ENCODE measurements around the gene MAGEH1.
"Not testable (repeated sequence)": the region's sequence is repeated elsewhere in the genome, so short reads cannot be mapped to it uniquely, and the experiment has no call there.

Gene MAGEH1, protein sequence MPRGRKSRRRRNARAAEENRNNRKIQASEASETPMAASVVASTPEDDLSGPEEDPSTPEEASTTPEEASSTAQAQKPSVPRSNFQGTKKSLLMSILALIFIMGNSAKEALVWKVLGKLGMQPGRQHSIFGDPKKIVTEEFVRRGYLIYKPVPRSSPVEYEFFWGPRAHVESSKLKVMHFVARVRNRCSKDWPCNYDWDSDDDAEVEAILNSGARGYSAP

DNA sequence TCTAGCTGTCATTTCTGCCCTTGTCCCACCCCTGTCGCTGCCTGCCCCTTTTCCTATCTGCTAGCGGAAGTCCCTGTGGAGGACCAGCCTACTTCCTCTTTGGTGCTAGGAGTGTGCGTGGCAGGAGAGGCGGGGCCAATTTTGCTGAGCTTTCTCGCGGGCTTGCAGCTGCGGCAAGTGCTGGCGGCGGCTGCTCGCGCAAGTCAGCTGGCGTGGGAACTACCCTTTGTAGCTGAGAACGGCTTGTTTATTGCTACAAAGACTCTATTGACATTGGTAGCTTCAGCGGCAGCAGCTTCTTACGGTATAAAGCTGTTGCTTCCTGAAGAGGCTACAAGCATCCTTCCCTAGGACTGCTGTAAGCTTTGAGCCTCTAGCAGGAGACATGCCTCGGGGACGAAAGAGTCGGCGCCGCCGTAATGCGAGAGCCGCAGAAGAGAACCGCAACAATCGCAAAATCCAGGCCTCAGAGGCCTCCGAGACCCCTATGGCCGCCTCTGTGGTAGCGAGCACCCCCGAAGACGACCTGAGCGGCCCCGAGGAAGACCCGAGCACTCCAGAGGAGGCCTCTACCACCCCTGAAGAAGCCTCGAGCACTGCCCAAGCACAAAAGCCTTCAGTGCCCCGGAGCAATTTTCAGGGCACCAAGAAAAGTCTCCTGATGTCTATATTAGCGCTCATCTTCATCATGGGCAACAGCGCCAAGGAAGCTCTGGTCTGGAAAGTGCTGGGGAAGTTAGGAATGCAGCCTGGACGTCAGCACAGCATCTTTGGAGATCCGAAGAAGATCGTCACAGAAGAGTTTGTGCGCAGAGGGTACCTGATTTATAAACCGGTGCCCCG, at the start of gene MAGEH1:
MAGEH1 (plus strand) TSS at position 138 of the 843 bp plus-strand sequence; CDS start at position 386, 248 bp downstream.
- peak; percentile 84 for DNase-seq

DNA sequence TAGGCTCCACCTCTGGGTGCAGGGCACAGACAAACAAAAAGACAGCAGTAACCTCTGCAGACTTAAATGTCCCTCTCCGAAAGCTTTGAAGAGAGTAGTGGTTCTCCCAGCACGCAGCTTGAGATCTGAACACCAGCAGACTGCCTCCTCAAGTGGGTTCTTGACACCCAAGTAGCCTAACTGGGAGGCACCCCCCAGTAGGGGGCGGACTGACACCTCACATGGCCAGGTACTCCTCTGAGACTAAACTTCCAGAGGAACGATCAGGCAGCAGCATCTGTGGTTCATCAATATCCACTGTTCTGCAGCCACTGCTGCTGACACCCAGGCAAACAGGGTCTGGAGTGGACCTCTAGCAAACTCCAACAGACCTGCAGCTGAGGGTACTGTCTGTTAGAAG, 24.8 kb upstream of the MAGEH1 start:
- DNase-seq: peak; percentile 40

DNA sequence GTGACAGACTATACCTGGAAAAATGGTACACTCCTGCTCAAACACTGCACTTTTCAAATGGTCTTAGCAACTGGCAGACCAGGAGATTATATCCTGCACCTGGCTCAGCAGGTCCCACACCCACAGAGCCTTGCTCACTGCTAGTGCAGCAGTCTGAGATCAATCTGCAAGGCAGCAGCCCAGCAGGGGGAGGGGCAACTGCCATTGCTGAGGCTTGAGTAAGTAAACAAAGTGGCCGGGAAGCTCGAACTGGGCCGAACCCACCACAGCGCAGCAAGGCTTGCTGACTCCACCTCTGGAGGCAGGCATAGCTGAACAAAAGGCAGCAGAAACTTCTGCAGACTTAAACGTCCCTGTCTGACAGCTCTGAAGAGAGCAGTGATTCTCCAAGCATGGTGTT, 8.5 kb upstream of the MAGEH1 start:
- DNase-seq: not testable (repeated sequence)

DNA sequence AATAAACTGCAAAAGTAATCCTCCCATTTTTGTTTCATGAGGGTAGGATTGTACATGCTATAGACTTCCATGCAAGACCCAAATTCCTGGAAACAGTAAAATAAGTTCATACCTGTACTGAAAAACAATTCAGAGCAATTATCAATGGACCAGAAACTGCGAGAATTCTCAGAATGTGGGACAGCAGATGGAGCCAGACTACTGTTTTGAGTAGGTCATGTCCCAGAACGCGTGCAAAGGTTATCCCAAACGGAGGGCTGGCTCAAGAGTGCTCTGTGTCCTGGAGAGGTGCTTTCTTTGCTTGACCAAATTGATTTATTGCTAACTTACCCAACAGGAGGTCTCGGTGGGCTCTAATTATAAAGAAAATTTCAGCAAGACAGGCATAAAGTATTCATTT, 1.7 kb upstream of the MAGEH1 start:
- no peak for DNase-seq

DNA sequence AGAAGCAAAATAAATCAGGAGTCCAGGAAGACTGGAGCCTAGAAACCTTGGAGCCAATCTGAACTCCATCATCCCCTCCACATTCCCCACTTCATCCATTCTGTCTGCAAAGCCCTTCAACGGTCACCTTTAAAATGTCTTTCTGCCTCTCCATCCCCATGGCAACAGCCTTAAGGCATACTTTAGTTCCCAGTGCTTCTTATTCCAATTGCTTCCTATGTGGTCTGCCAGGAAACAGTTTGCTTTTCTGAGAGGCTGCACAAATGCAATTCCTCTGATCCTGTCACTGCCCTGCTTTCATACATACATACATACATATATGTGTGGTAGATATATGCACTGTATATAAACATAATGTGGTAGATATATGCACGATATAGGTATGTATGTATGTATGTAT, 786 bp upstream of the MAGEH1 start:
- no peak for DNase-seq

DNA sequence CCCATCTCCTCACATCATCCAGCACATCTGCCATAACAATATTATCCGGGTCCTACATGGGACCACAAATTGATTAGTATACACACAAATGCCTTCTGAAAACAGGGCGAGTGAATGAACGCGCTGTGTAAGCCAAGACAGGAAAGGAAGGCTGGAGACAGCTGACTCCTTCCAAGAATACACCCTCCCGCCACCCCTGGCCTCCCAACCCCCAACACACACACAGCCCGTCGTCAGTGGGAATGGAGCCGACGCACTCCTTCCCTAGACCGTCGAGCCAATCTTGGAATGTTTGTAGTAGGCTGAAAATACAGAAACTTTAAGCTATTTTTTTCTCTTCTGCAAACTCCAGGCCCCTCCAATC, 319 bp upstream of the MAGEH1 start:
- no peak for DNase-seq

DNA sequence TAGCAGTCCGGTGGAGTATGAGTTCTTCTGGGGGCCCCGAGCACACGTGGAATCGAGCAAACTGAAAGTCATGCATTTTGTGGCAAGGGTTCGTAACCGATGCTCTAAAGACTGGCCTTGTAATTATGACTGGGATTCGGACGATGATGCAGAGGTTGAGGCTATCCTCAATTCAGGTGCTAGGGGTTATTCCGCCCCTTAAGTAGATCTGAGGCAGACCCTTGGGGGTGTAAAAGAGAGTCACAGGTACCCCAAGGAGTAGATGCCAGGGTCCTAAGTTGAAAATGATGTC, 852 bp downstream of the MAGEH1 start:
- peak; percentile 0 for DNase-seq

DNA sequence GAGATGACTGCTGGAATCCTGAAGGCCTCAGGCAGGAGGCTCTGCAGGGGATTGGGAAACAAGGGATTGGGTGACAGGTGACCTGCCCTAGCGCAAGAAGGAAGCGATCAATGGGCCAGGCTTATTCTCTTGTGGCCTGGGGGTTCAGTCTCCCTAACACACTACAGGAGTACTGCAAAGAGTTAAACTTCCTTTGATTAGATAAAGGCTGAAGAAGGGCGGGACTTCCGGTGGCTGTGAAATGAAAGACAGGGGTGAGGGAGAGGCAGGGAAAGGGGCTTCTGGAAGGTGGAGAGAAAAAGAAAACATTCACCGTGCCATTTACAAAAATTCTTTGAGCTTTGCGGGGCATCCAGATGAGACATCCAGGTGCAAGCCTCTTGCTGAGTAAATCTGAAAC, 3.8 kb downstream of the MAGEH1 start:
- DNase-seq: not testable (repeated sequence)

DNA sequence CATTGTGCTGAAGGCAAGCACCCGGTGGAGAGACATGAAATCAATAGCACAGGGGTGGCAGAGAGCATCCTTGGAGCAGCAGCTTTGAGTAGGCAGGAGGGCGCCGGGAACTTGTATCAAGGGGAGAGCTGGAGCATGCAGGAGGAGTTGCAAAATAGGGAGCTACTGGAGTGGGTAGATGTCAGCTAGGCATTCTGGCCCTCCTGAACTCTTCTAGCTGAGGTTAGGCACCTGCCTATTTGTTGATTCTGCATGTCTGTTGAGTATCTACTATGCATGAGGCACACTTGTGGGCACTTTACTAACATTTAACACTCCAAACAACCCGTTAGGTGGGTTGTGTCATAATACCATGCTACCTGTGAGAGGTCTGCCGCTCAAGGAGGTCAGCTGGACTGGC, 7.5 kb downstream of the MAGEH1 start:
- not testable (repeated sequence) for DNase-seq

DNA sequence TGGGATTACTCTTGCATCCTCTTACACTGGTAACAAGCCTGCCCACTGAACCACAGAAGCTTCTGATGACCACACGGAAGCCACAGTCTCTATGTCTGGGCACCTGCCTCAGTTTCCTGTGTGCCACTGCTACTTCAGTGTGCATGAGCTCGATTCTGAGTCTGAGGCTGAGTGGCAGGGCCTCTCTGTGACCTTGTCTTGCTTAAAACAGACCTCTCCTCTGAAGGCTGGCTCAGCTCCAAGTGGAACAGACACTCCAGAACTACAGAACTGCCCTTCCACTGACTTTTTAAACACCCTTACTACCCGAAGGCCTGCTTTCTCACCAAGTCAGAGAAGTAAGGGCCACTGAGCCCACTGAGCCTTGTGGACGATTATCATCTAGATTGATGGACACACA, 8.0 kb downstream of the MAGEH1 start:
- DNase-seq: not testable (repeated sequence)

DNA sequence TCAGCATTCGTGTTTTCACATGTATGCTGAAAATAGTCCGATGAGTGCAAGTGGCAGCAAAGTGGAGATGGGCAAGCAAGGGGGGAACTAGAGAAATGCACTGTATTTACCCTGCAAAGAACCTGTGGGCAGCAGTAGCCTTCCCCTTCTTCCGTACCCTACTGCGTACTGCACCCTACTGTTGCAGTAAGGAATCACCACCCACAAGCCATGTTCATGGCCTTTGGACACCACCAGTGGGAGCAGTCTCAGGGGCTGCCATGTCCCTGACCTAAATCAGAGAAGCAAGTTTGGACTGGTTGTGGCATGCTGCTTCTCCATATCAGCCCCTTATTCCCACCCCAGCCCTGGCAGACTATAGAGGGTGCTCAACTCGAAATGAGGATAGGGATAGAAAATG, 12.1 kb downstream of the MAGEH1 start:
- DNase-seq: not testable (repeated sequence)

DNA sequence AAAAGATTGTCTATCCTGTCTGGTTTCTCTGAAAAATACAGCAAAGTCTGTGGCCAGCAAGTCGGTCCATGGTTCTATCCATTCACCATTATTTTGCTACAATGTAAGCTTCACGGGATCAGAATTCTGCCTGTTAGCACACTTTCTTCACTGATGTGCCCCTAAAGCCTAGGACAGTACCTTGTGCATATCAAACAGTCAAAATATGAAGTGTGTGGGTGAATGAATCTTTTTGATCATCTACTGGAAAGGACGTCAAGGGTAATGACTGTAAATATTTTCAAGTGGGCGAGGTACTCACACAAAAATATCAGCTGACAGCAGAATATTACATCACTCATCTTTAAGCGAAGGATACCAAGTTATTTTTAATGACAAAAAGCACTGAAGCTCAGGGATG, 13.2 kb downstream of the MAGEH1 start:
- DNase-seq: not testable (repeated sequence)

DNA sequence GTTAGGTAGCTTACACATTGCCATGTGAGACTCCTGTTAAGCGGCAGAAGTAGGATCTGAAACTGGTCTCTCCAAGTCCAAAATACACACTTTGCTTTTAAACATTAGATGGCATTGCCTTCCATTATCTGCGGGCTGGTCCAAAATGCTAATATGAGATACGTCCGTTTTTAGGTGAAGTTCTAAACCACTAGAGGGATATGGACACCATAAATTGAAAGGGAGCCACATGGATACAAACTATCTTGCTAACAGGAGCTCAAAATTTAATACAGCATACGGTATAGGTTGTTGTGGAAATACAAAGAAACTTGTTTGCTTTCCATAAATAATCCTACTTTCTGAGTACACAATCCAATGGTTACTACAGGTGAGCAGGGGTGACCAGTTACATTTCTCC, 13.9 kb downstream of the MAGEH1 start:
- DNase-seq: not testable (repeated sequence)

DNA sequence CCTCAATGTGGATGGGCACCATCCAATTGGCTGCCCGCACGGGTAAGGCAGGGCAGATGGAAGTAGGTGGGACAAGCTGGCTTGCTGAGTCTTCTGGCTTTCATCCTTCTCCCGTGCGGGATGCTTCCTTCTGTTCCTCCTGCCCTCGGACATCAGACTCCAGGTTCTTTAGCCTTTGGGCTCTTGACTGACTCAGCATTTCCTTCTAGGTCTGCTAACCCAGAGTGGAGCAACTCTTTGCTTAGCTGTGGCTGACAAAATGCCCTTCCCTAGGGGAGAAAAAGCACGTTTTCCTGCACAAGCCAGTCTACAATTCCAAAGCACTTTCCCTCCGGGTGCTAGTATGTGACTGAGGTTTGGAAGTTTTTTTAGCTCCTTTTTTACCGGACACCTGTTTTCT, 28.0 kb downstream of the MAGEH1 start:
- not testable (repeated sequence) for DNase-seq

DNA sequence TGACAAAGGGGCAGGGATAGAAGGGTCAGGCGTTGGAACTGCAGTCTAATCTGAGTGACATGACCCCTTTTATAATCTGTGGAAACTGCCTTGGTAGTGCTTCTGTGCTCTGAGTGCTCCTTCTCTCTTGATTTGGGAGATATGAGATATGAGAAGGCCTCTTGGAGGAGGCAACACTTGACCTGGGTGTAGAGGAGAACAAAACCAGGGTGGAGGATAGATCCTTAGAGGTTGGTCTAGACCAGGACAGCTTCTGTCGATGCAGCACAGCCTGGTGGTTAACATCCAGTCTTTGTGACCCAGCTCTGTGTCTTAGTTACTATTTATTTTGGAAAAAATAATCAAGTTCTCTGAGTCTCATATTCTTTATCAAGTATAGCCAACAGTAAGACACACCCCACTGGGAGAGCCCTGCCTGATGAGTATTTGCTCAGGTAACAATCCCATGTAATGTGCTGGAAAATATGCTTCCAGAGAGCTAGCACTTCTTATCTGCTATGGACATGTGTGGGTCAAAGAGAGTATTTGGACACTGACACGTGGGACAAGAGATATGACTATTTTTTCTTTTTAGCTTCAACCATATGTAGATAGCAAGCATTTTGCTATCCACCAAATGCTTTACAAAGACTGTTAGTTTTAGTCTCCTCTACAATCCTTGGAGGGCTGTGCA, 28.6 kb downstream of the MAGEH1 start:
- no peak for DNase-seq

DNA sequence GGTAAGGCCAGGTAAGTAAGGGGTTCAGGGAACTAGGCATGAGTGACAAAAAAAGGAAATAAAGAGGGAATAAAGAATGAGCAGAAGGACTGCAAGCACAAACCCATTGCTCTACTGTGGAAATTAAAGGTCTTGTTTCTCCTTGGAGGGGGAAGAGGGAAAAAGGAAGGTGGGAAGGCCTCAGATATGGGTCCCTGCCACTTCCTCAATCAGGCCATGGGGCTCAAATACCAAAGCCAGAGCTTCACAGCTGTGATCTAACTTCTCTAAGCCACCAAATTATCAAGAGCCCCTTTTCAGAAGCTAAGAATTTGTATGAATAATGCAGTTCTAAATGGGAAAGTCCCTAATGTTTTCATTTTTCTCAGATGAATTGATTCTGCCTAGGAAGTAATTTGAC, 33.0 kb downstream of the MAGEH1 start:
- no peak for DNase-seq

DNA sequence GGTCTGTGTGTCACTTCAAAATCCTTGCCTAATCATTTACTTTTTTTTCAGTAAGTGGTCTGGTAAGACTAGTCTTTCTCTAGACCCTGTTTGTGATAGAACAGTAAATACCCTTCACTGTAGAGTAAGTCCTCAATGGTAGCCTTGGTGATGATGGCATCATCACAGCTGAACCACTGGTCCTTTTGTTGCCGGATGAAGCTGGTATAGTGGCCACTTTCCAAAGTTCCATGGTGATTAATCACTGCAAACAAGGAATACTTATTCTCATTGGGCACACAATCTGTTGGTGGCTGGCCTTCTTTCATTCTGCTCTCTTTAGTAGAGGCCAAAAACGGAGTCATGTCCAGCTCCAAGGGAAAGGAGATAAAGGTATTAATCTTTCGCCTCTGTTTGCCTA, 34.8 kb downstream of the MAGEH1 start:
- DNase-seq: no peak

DNA sequence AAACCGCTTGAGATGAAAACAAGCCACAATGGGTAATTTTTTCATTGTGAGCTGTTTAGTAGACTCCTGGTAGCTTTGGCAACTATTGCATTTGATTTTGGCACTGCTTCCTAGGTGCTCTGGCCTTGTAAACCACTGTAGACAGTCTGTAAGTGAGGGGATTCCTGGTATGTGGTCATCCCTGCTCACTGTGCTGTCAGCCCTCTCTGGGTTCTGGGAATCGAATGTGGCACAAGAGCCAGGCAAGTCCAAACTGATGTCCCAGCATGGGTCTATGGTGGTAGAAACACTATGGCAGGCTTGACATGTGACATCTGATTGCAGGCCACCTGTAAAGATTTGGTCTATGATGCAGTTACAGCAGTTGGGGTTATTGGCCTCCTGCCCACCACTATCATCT, 35.2 kb downstream of the MAGEH1 start:
- DNase-seq: no peak

DNA sequence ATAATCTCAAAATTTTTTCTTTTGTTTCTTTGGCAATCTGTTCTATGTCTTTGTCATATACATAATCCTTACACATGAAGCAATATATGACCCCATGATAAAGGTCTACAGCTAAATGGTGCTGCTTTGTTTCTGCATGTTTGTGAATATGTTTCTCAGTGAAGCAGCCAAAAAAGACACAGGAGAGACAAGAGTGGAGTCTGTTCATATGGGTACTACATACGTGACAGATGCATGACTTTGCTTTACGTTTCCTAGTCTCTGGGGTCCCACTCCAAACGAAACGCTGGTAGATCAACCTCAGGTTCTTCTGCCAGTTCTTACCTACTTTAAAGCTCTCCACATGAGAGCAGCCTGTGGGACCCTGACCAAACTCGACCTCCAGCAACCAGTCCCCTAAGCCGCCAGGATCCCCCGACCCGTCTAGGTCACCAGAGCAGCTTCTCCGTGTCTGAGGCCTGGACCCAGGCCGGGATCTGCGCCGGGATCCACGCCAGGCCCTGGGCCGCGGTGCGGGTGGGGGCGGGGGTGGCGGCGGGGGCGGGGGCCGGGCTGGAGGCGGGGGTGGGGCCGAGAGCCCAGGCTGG, 36.2 kb downstream of the MAGEH1 start:
- DNase-seq: no peak

DNA sequence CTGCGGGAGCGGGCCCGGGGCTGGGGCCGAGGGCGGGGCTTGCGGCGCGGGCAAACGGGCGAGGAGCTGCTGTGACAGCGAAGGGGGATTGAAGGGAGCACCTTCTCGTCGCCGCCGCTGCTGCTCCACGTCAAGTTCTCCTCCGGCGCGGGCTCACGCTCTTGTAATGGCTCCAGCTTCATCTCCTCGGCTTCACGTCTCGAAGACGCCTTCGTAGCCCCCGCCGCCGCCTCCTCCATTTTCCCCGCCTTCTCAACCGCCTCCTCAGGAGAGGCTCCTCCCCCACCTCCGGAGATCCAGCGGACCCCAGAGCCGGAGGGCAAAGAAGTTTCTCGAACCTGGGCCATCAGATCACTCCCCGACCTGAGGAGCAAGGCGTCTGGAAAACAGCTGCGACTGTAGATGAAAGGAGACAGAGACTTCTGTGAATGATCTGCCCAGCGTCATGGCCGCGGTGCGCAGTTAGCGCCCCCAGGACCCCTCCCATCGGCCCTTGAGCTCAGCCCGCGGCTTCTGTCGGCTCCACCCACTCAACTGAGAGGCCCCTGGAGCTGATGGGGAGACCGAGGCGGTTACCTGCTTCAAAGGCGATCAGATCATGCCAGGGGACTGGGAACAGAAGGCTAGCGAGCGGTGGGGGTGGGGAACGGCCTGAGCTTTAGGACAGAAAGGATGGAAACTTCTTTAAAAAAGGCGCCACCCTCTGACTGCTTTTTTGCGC, 36.8 kb downstream of the MAGEH1 start:
- peak; percentile 69 for DNase-seq

DNA sequence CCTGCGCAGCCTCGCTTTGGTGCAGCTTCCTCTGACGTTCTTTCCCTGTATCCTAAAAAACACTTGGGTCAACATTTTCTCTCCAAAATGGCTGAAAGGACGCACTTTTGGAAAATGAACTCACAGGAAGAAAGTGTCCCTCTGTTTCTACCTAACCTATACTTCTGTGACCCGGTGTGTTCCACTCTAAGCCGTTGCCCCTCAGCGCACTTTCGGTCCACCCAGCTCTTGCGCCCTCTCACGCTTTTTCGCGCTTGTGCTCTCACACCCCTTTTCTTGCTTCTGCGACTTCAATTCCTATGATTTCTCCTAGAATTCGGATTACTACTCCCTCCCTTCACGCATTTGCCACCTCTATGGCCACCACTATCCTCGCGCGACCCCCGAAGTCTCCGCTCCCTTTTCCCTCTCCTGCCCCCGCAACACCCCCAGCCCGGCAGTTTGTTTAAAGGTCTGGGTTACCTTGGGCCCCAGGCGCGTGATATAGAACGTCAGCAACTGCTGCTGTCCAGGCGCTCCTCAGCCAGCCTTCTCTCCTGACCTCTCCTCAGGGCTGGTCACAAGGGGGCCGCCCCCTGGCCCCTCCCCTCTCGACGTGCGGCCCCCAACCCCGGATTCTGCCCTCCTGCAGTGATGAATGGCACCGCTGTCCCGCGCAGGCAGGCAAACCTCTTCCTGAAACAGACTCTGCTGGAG, 37.5 kb downstream of the MAGEH1 start, which contains the start of gene USP51:
USP51 (minus strand) TSS at position 535 of the 696 bp plus-strand sequence. CDS start 909 bp downstream, outside the sequence.
- DNase-seq: peak; percentile 13

DNA sequence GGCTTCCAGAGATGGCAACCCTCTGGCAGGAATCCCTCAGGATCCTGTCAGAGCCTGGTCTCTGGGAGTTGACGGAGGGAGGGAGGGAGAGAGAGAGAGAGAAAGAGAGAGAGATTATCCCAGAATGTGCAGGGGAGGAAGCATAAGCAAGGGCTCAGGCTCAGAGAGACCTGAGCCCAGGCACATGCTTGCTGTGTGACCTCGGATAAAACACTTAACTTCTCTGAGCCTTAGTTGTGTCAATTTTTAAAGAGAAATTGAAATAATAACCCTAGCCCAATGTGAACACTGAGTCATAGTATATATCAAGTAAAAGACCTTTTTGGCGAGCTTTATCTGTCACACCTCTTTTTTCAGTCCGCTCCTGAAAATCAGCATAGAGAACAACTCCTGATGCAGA, 38.2 kb downstream of the MAGEH1 start:
- DNase-seq: no peak
